Mesendoderm (in vitro differentiated cells): ENCODE measurements around the gene ANKS1B.

ENCODE experiments used
- DNase-seq: peaks from one replicate; pipeline ENCODE4 v3.0.0; 2013
- H2AK5ac ChIP-seq: 2 replicates; pipeline ENCODE4 v1.6.1; 2013; ENCODE audit warnings: low read length, inconsistent platforms
- H2BK120ac ChIP-seq: 2 replicates; pipeline ENCODE4 v1.6.1; 2013; ENCODE audit warnings: low read depth, mild to moderate bottlenecking, low read length, moderate library complexity, mixed read lengths
- H2BK15ac ChIP-seq: replicated peaks from 2 replicates; pipeline ENCODE4 v1.6.1; 2013; ENCODE audit warnings: low read depth, mild to moderate bottlenecking, moderate library complexity
- H2BK5ac ChIP-seq: 2 replicates; pipeline ENCODE4 v1.6.1; 2013; ENCODE audit warnings: low read length, inconsistent platforms
- H3K18ac ChIP-seq: 2 replicates; pipeline ENCODE4 v1.6.1; 2013; ENCODE audit warnings: mild to moderate bottlenecking, low read length, mixed read lengths
- H3K23ac ChIP-seq: one replicate; pipeline ENCODE4 v1.6.1; 2013; ENCODE audit warnings: low read length
- H3K27ac ChIP-seq: 2 replicates; pipeline ENCODE4 v1.5.1; 2013; ENCODE audit warnings: low read depth, mild to moderate bottlenecking, inconsistent platforms, low read length, moderate library complexity
- H3K27me3 ChIP-seq: 2 replicates; pipeline ENCODE4 v1.6.1; 2013; ENCODE audit warnings: low read length, control low read depth, mild to moderate bottlenecking, inconsistent platforms; ENCODE audit not compliant: insufficient read depth, poor library complexity
- H3K36me3 ChIP-seq: 2 replicates; pipeline ENCODE4 v1.6.1; 2013; ENCODE audit warnings: low read length, inconsistent platforms; ENCODE audit not compliant: control insufficient read depth, insufficient read depth
- H3K4ac ChIP-seq: one replicate; pipeline ENCODE4 v1.6.1; 2013; ENCODE audit warnings: low read depth, mild to moderate bottlenecking, low read length, moderate library complexity
- H3K4me1 ChIP-seq: 2 replicates; pipeline ENCODE4 v1.6.1; 2013; ENCODE audit warnings: low read depth, low read length, inconsistent platforms; ENCODE audit not compliant: control insufficient read depth
- H3K4me2 ChIP-seq: 2 replicates; pipeline ENCODE4 v1.6.1; 2013; ENCODE audit warnings: low read length
- H3K4me3 ChIP-seq: 2 replicates; pipeline ENCODE4 v1.5.1; 2013; ENCODE audit warnings: mild to moderate bottlenecking, low read length
- H3K56ac ChIP-seq: one replicate; pipeline ENCODE4 v1.6.1; 2013; ENCODE audit warnings: low read length
- H3K79me1 ChIP-seq: 2 replicates; pipeline ENCODE4 v1.6.1; 2013; ENCODE audit warnings: low read length, inconsistent platforms
- H3K79me2 ChIP-seq: 2 replicates; pipeline ENCODE4 v1.6.1; 2013; ENCODE audit warnings: mild to moderate bottlenecking, low read length; ENCODE audit not compliant: control insufficient read depth, insufficient read depth
- H3K9ac ChIP-seq: 2 replicates; pipeline ENCODE4 v1.6.1; 2013; ENCODE audit warnings: low read length, inconsistent platforms
- H4K5ac ChIP-seq: one replicate; pipeline ENCODE4 v1.6.1; 2013; ENCODE audit warnings: low read length
- H4K8ac ChIP-seq: one replicate; pipeline ENCODE4 v1.6.1; 2013; ENCODE audit warnings: low read depth, mild to moderate bottlenecking, control low read depth, low read length, moderate library complexity
- WGBS: extraction: QIAGEN DNeasy Blood & Tissue Kit; methylation state at CpG from one replicate; pipeline ENCODE4 v1.1.7; 2013; ENCODE audit warnings: low lambda C conversion rate, missing lambda C conversion rate; ENCODE audit not compliant: insufficient coverage; ENCODE audit errors: extremely low coverage; 5-methylcytosine and 5-hydroxymethylcytosine counted together

ANKS1B gene

DNA sequence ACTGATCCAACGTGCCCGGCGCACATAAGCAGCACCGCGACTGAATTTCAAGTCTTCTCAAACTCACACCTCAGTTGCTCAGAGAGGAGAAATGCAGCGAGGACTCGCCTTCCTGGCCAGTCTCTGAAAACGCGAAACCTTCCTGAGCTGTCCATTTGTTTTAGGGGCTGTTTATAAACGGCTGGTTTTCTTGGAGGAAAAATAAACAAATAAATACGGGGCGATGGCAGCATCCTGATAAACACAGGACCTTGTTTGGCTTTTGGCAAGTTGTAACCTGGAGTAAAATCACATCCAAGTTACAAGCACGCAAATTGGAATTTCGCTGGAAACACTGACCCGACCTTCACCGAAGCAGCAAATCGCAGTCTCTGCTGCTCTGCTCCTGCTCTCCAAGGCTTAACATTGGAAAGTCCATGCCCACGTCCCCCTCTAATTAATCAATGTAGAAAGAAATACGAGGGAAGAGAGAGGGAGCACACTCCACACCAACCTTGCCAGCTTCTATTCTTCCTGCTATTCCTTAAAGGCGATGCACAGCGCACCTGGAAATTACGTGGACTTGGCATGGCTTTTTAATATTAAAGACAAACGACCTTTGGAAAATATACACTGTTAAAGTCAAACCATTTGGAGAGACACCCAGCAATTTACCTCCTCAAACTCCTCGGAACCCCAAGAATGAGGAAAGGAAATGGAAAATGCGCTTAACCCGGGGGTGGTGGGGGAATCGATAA is 1090.9 kb downstream of the ANKS1B start:
- H3K27ac ChIP-seq: no peak overlapping the region
- no peak overlapping the region for H2BK120ac ChIP-seq
- H4K5ac ChIP-seq: no peak overlapping the region
- no peak overlapping the region for H3K4ac ChIP-seq
- peak; percentile 35 for DNase-seq
- peak overlapping the region; percentile 22 for H3K9ac ChIP-seq
- no peak overlapping the region for H2BK15ac ChIP-seq
- no peaks in the 10 kb centered on the region for H3K4me1 ChIP-seq
- no peak overlapping the region for H3K23ac ChIP-seq
- H3K79me2 ChIP-seq: no peaks in the 10 kb centered on the region
- peak overlapping the region; percentile 67 for H3K4me2 ChIP-seq
- no peaks in the 10 kb centered on the region for H3K36me3 ChIP-seq
- no CpG with 5 or more reads among the region's 27 CpGs for WGBS
- H2AK5ac ChIP-seq: no peak overlapping the region
- peaks cover 33% of the 10 kb centered on the region for H3K27me3 ChIP-seq
- no peak overlapping the region for H2BK5ac ChIP-seq
- no peak overlapping the region for H3K18ac ChIP-seq
- peak overlapping the region; percentile 6 for H3K4me3 ChIP-seq
- H3K56ac ChIP-seq: peak overlapping the region; percentile 67
- no peak overlapping the region for H4K8ac ChIP-seq
- H3K79me1 ChIP-seq: no peaks in the 10 kb centered on the region

DNA sequence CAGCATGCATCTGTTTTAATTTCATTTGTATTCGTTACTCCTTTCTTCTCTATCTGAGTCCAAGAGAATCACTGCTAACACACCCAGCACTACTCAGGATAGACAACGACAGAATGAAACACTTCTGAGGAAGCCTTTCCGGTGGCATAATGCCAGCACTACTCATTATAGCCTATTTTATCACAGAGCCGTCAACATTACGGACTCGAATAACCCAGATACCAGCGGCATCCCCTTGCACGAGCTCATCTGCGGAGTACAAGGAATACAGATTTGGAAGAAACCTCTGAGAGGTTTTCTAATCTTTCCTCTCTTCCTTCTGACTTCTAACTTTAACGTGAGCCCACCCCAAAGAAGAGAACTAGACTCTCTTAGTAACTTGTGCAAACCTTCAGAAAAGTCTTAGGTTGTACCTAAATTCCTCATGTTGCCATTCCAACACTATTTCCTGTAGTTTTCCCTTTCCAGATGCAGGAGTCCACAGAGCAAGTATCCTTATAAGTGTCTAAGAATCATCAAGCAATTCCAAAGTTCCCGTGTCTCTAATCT is 1091.5 kb downstream of the ANKS1B start:
- peaks cover 33% of the 10 kb centered on the region for H3K27me3 ChIP-seq
- no CpG with 5 or more reads among the region's 11 CpGs for WGBS
- no peak overlapping the region for H4K5ac ChIP-seq

DNA sequence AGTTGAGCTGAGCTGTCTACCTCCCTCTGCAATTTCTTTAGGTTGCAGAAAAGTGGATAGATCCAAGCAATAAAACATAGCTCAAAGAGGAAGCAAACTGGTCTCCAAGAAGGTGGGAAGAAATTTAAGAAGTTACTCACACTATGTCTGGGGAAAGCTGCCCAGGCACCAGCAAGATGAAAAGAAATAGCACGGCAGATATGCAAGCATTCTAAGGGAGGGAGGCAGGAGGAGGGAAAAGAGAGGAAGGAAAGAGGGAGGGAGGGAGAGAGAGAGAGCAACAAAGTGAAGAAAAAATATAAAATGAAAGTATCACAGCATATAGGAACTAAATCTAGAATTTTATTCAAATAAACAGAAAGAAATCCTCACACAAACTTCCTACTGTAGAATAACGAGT is 1099.0 kb downstream of the ANKS1B start:
- DNase-seq: peak; percentile 32
- Histone ChIP-seq H2BK120ac (no peak overlapping the region), H4K5ac (no peak overlapping the region), H3K79me2 (no peaks in the 10 kb centered on the region), H2BK5ac (no peak overlapping the region), H3K36me3 (no peaks in the 10 kb centered on the region), H2AK5ac (no peak overlapping the region), H3K4me3 (no peak overlapping the region), H3K9ac (peak overlapping the region; percentile 9), H3K27me3 (no peaks in the 10 kb centered on the region), H3K56ac (no peak overlapping the region), H3K27ac (peak overlapping the region; percentile 62), H3K4ac (no peak overlapping the region), H3K4me2 (peak overlapping the region; percentile 20), H4K8ac (no peak overlapping the region), H3K79me1 (no peaks in the 10 kb centered on the region), H3K23ac (no peak overlapping the region), H3K4me1 (peaks cover 3% of the 10 kb centered on the region), H2BK15ac (no peak overlapping the region), H3K18ac (peak overlapping the region; percentile 5)
- WGBS: no CpG with 5 or more reads among the region's 2 CpGs

More for the DNA sequence above, 1091.5 kb downstream of the ANKS1B start:
- Histone ChIP-seq H2AK5ac (no peak overlapping the region), H3K23ac (no peak overlapping the region), H3K79me1 (no peaks in the 10 kb centered on the region), H3K27ac (no peak overlapping the region), H2BK15ac (no peak overlapping the region), H3K4me3 (no peak overlapping the region), H2BK120ac (no peak overlapping the region), H3K4me2 (peak overlapping the region; percentile 3), H3K56ac (no peak overlapping the region), H4K8ac (no peak overlapping the region), H3K18ac (no peak overlapping the region), H3K4me1 (no peaks in the 10 kb centered on the region), H2BK5ac (no peak overlapping the region), H3K36me3 (no peaks in the 10 kb centered on the region), H3K79me2 (no peaks in the 10 kb centered on the region), H3K4ac (no peak overlapping the region), H3K9ac (no peak overlapping the region)
- DNase-seq: peak; percentile 3

DNA sequence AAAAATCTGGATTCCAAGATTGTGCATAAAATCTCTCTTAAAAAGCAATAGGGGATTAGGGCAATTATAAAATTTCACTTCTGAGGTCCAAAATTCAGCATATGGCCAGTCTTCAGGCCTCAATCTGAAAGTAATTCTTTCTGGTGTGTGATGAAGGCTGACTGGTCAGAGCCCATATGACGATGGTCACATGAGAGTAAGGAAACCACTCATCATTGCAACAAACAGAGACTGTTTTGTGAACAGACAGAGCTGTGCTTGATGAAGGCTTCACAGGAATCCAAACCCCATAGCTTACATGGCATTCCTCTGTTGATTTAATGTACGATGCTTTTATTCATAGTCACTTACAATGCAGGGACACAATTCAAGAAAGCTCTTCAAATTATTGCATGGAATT is 1101.5 kb downstream of the ANKS1B start:
- Histone ChIP-seq H2AK5ac (no peak overlapping the region), H3K27ac (no peak overlapping the region), H4K5ac (no peak overlapping the region), H3K79me2 (no peaks in the 10 kb centered on the region), H3K9ac (no peak overlapping the region), H2BK120ac (no peak overlapping the region), H2BK5ac (no peak overlapping the region), H3K4ac (no peak overlapping the region), H4K8ac (no peak overlapping the region), H2BK15ac (no peak overlapping the region), H3K23ac (no peak overlapping the region), H3K56ac (no peak overlapping the region), H3K4me1 (peaks cover 3% of the 10 kb centered on the region), H3K4me2 (no peak overlapping the region), H3K4me3 (no peak overlapping the region), H3K79me1 (no peaks in the 10 kb centered on the region), H3K36me3 (no peaks in the 10 kb centered on the region), H3K18ac (no peak overlapping the region), H3K27me3 (no peaks in the 10 kb centered on the region)
- no CpG with 5 or more reads among the region's 2 CpGs for WGBS
- DNase-seq: no peak

DNA sequence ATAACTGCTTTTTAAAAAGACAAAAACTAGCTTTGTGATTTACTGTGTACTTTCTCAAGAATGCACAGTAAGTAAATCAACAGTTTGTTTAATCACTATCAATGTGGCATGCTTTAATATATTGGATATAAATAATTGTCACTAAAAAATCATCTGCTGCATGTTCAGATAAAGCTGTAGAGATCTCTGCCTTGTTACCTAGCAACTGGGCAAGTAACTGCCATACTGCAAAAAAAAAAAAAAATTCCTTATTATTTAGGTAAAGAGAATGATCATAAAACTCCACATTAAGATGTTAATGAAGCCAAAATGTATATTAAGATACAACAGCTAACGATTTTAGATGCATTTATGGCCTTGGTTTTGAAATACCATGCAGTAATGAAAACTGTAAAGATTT is 1102.2 kb downstream of the ANKS1B start:
- no peak overlapping the region for H3K4me2 ChIP-seq
- no peak overlapping the region for H3K56ac ChIP-seq
- no CpG with 5 or more reads among the region's 1 CpG for WGBS
- no peak overlapping the region for H2BK15ac ChIP-seq
- no peak overlapping the region for H3K27ac ChIP-seq
- peaks cover 3% of the 10 kb centered on the region for H3K4me1 ChIP-seq
- no peak overlapping the region for H3K4me3 ChIP-seq
- no peak overlapping the region for H3K18ac ChIP-seq
- H3K9ac ChIP-seq: no peak overlapping the region
- H4K5ac ChIP-seq: no peak overlapping the region
- H3K79me2 ChIP-seq: no peaks in the 10 kb centered on the region
- no peak overlapping the region for H3K23ac ChIP-seq
- H3K79me1 ChIP-seq: no peaks in the 10 kb centered on the region
- no peak for DNase-seq
- H2BK5ac ChIP-seq: no peak overlapping the region
- no peaks in the 10 kb centered on the region for H3K36me3 ChIP-seq
- no peaks in the 10 kb centered on the region for H3K27me3 ChIP-seq
- no peak overlapping the region for H2AK5ac ChIP-seq
- H3K4ac ChIP-seq: no peak overlapping the region
- H4K8ac ChIP-seq: no peak overlapping the region
- H2BK120ac ChIP-seq: no peak overlapping the region
